ENCODE results near the gene CREB5.

The CREB5 gene

DNA sequence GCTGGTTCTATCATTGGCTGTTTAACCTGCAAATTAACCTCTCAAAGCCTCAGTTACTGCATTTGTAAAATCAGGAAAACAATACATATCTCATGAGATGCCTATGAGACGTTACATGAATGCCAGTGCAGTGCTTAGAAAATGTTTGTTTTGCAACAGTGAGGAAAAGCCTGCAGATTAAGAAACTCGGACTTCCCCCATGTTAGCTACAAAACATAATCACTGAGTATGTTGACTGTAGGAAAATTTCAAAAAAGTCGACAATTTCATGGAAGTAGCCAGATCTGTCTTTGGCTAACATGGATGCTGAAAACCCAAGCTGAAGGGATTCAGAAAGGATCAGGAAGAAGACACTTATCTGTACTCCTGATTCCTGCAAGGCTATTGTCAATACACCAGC is 424.4 kb downstream of the CREB5 start:
- no peak for DNase-seq

- no peak for DNase-seq
These were observed 424.9 kb downstream of the CREB5 start for GRCh38 chr7:28837216-28837615.

- peak; percentile 62 for DNase-seq
These were observed 428.3 kb downstream of the CREB5 start for GRCh38 chr7:28840592-28840995.

DNA sequence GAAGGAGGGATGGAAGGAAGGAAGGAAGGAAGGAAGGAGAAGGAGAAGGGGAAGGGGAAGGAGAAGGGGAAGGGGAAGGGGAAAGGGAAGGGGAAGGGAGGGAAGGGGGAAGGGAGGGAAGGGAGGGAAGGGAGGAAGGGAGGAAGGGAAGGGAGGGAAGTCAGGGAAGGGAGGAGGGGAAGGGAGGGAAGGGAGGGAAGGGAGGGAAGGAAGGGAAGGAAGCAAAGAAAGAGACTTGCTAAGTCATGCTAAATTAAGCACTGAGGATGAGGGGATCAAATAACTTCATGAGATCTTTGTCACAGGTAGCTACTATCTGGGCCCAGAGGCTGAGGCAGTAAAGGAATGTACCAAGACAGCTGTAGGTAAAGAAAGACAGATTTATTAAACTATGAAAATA is 429.4 kb downstream of the CREB5 start:
- DNase-seq: no peak

- no peak for DNase-seq
These were observed 430.5 kb downstream of the CREB5 start for GRCh38 chr7:28842769-28843295.

DNA sequence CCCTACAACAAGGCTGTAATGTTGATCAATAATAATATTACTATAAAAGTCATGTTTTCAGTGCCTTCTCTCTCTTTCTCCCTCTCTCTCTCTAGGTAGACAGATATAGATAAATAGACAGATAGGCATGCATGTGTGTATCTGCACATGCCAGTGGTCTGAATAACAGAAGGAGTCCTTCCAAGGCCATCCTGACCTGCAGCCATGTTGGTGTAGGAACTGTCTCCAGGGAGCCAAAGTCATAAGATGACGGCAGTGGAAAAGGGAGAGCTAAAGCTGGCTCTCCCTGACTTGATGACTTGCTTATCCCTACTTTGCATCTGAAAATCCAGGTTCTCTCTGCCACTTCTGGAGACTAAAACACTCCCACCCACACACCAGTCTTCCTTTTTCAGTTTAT is 432.8 kb downstream of the CREB5 start:
- no peak for DNase-seq

- DNase-seq: no peak
These were observed 434.9 kb downstream of the CREB5 start for GRCh38 chr7:28847176-28847575.

- no peak for DNase-seq
These were observed 435.4 kb downstream of the CREB5 start for GRCh38 chr7:28847681-28848080.

DNA sequence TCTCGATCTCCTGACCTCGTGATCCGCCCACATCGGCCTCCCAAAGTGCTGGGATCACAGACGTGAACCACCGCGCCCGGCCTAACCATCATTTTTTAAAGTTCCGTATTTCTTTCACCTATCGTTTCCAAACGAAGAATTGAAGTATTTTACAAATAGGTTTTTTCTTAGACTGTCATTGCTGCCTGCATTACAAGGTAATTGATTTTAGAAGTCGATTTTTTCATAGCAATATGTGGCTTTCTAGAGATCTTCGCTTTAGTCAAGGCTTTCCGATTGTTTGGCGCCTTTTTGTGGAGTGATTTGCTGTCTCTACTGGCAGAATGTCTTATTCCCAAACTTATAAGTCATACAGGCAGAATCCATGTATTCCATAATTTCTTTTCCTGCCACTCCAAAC is 436.6 kb downstream of the CREB5 start:
- no peak for DNase-seq

DNA sequence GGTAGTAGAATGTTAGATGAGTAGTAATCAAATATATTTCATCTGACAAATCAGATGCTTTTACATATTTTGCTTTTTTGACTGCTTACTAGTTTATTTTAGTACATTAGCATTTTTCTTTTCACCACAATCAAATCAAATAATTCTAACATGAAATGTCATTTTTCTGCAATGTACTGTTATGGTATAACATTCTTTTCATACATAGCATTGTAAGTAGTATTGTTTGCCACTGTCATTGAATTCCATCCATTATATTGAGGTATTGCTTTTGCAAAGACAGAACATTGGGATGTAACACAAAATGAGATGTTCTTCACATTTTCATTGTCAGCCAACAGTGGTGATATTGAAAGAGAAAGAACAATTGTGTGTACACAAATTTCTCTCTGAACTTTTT is 438.4 kb downstream of the CREB5 start:
- no peak for DNase-seq

- no peak for DNase-seq
These were observed 440.8 kb downstream of the CREB5 start for GRCh38 chr7:28853150-28853549.

- no peak for DNase-seq
These were observed 441.8 kb downstream of the CREB5 start for GRCh38 chr7:28853834-28854749.

GRCh38 chr7:28854750-28855074 is 442.4 kb downstream of the CREB5 start:
- DNase-seq: no peak

GRCh38 chr7:28855538-28856217 is 443.4 kb downstream of the CREB5 start:
- DNase-seq: no peak

GRCh38 chr7:28856656-28857055 is 444.3 kb downstream of the CREB5 start:
- no peak for DNase-seq

DNA sequence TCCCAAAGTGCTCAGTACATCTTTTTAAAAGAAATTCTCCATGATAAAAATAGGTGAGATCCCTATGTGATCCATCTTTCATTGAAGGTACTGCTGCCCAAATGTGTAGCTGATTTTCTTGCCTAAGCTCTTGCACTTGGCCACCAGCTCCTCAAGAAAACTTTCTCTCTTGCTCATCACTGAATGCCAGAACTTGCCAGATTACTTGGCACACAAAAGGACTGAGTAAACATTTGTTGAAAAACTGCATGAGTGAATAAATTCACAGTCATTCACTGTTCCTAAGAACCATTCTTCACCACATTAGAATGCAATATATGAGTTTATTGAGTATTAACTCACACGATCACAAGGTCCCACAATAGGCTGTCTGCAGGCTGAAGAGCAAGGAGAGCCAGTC is 445.9 kb downstream of the CREB5 start:
- no peak for DNase-seq

GRCh38 chr7:28858895-28859294 is 446.6 kb downstream of the CREB5 start:
- DNase-seq: no peak

DNA sequence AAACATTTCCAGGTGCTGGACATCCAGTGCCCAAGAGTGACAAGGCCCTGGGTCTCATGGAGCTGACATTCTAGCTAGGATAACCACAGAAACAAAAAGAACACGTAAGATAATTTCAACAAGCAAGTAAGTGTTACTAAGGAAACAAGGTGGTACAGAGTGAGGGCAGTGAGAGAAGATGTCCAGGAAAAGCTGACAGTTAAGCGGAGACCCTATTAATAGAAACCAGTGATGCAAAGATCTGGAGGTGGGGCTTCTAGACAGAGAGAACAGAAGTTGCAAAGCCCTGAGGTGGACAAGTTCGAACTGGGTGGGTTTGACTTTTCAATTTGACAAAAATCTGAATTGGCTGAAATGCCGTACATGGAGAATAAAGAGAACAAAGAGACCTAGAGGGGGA is 449.5 kb downstream of the CREB5 start:
- DNase-seq: no peak

- no peak for DNase-seq
These were observed 450.4 kb downstream of the CREB5 start for GRCh38 chr7:28862595-28863272.

DNA sequence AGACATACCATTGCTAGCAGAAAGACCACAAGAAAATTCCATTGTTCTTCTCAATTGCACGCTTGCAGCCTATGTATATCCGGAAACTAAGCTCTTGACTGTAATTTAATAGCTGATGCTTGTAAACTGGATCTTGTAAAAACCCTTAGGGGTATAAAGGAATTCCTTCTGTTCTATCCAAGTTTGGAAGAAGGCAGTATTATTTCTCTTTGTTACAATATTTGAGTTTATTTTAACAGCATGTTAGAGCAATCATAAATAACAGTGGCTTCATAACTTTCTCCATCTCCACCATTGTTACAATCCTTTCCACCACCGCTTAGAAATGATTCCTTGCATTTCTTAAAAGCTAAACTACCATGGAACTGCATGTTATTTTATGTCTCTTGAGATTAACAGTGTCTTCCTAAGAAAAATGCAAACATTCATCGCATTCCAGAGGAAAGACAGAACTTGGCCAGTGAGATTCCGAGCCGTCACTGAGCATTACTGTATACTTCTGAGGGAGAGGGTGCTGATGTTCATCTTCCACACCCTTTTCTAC is 453.4 kb downstream of the CREB5 start:
- no peak for DNase-seq

GRCh38 chr7:28868712-28869111 is 456.4 kb downstream of the CREB5 start:
- no peak for DNase-seq

- no peak for DNase-seq
These were observed 458.8 kb downstream of the CREB5 start for GRCh38 chr7:28871077-28871476.

DNA sequence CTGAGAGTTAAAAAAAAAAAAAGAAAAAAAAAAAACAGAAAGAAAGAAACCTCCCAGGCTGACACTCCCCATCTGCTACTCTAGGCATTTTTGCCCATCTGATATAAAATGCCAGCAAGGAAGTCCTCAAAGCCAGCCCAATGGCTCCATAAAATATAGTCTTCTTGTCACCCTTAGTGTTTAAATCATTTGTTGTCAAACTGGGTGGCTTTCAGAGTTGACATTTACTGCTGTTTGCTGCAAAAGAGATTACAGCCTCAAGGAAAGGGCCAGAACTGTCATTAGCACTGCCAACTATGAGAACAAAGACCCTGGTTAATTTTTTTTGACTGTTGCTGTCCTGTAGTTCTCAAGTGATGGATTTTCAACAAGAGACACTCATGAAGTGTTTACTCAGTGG is 459.3 kb downstream of the CREB5 start:
- DNase-seq: no peak
